ENCODE measurements around the gene FAM170B. TPM values are rescaled to one million over a fixed set of nuclear protein-coding genes. Genes with fewer than 3 reads are reported as not detected.

The FAM170B gene
- total and polyA plus RNA-seq, 9 of the 15 experiments (the other 6 are each of a cell fraction or from before 2014, with no cell fraction given): 0.11 to 0.21 TPM; not detected in 7

GRCh38 chr10:49140304-49141177, 6.7 kb upstream of the FAM170B start:
- TF ChIP-seq HNRNPK (IDR thresholded peaks at IDR 0.05; ENCODE audit: low read depth, low read length, poor library complexity, severe bottlenecking) (no peak), TEAD1 (CRISPR knock-in tag; IDR thresholded peaks at IDR 0.05) (no peak), TSC22D4 (tag; IDR thresholded peaks at IDR 0.05) (no peak), CSDE1 (IDR thresholded peaks at IDR 0.05) (no peak), MAFF (IDR thresholded peaks at IDR 0.05; ENCODE audit: low read length) (no peak), ZNF740 (CRISPR knock-in tag; IDR thresholded peaks at IDR 0.05) (no peak), ZNF740 (tag; IDR thresholded peaks at IDR 0.05) (no peak), MEIS2 (IDR thresholded peaks at IDR 0.05; ENCODE audit: partially characterized antibody) (no peak), RHOXF2B (CRISPR knock-in tag; conservative IDR thresholded peaks at IDR 0.05) (no peak)
- Histone ChIP-seq H3K4me2 (ENCODE audit: insufficient read depth, low read length) (no peak overlapping the region), H4K20me1 (replicated peaks; ENCODE audit: control insufficient read depth, insufficient read depth, low read length) (no peaks in the 10 kb centered on the region), H3K27ac (ENCODE audit: extremely low read depth, low read depth, low read length) (no peak overlapping the region), H3K36me3 (ENCODE audit: control insufficient read depth, insufficient read depth, low read length) (no peaks in the 10 kb centered on the region), H3K9me3 (replicated peaks; ENCODE audit: control insufficient read depth, insufficient read depth, low read depth, low read length) (peaks cover 5% of the 10 kb centered on the region; the same call in 1 of the 2 replicates), H3K79me2 (ENCODE audit: control insufficient read depth, insufficient read depth, low read length) (no peaks in the 10 kb centered on the region), H2AFZ (ENCODE audit: low read depth, low read length) (peak overlapping the region; percentile 57), H3K4me1 (replicated peaks in 1 of 2; ENCODE audit: control insufficient read depth in 2 of 2, insufficient read depth in 2 of 2, low read length in 2 of 2) (peaks cover 0 to 3% of the 10 kb centered on the region in 2 experiments; a peak in 2 of 5 replicates), H3K9ac (ENCODE audit: insufficient read depth in 1 of 2, low read depth in 2 of 2, low read length in 2 of 2) (no peak overlapping the region), H3K27me3 (ENCODE audit: control insufficient read depth in 2 of 2, insufficient read depth in 2 of 2, low read length in 2 of 2) (no peaks in the 10 kb centered on the region), H3K4me3 (no peak overlapping the region), H3K9me1 (ENCODE audit: control insufficient read depth, insufficient read depth, low read length) (no peaks in the 10 kb centered on the region)
- no TSS peak for BruUV-seq (replicated peaks)
- FAIRE-seq (no peak), ATAC-seq (no peak; the same call in 2 of the 3 replicates), DNase-seq (ENCODE audit: extremely low read depth in 1 of 4, low spot score in 3 of 4) (no peak)
- ChIA-PET CTCF (ENCODE audit: low intra/inter-chr PET ratio) (no interaction called here), POLR2A (interaction anchor here (0.6 to 2.0 kb wide), 2 partner anchors 11 to 45 kb away, joined by 3 to 8 read pairs; no protein-coding TSS in a partner anchor)
- intact Hi-C loops (cut with micrococcal nuclease): no loop called here
- WGBS (ENCODE audit: insufficient coverage, low coverage, missing lambda C conversion rate): 50% methylated on average over 5 of the region's 5 CpGs
- in situ Hi-C loops (cut with MboI): no loop called here

All from K562 (cell line).